ENCODE measurements around the gene RPRD1B.

GRCh38 chr20:38084425-38084951 lies 50.9 kb downstream of the RPRD1B start:
- TF ChIP-seq JUNB (IDR thresholded peaks at IDR 0.05; ENCODE audit: unreplicated experiment) (no peak), CTCF (conservative IDR thresholded peaks at IDR 0.05; ENCODE audit: low read depth in 2 of 2) (no peak), CREB1 (CRISPR knock-in tag; IDR thresholded peaks at IDR 0.05; ENCODE audit: low read depth) (no peak), POLR2AphosphoS5 (IDR thresholded peaks at IDR 0.05; ENCODE audit: low read depth) (no peak), EZH2 (IDR thresholded peaks at IDR 0.05; ENCODE audit: low read depth, unreplicated experiment) (no peak), ZNF331 (CRISPR knock-in tag; IDR thresholded peaks at IDR 0.05; ENCODE audit: low read depth) (no peak), EZH2phosphoT487 (IDR thresholded peaks at IDR 0.05; ENCODE audit: unreplicated experiment) (no peak), STAT1 (IDR thresholded peaks at IDR 0.05; ENCODE audit: unreplicated experiment) (no peak), NANOG (IDR thresholded peaks at IDR 0.05; ENCODE audit: borderline replicate concordance) (no peak)
- TF ChIP-seq, protein P1, sequence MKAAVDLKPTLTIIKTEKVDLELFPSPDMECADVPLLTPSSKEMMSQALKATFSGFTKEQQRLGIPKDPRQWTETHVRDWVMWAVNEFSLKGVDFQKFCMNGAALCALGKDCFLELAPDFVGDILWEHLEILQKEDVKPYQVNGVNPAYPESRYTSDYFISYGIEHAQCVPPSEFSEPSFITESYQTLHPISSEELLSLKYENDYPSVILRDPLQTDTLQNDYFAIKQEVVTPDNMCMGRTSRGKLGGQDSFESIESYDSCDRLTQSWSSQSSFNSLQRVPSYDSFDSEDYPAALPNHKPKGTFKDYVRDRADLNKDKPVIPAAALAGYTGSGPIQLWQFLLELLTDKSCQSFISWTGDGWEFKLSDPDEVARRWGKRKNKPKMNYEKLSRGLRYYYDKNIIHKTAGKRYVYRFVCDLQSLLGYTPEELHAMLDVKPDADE (IDR thresholded peaks at IDR 0.05), result no peak
- TF ChIP-seq, protein P2, sequence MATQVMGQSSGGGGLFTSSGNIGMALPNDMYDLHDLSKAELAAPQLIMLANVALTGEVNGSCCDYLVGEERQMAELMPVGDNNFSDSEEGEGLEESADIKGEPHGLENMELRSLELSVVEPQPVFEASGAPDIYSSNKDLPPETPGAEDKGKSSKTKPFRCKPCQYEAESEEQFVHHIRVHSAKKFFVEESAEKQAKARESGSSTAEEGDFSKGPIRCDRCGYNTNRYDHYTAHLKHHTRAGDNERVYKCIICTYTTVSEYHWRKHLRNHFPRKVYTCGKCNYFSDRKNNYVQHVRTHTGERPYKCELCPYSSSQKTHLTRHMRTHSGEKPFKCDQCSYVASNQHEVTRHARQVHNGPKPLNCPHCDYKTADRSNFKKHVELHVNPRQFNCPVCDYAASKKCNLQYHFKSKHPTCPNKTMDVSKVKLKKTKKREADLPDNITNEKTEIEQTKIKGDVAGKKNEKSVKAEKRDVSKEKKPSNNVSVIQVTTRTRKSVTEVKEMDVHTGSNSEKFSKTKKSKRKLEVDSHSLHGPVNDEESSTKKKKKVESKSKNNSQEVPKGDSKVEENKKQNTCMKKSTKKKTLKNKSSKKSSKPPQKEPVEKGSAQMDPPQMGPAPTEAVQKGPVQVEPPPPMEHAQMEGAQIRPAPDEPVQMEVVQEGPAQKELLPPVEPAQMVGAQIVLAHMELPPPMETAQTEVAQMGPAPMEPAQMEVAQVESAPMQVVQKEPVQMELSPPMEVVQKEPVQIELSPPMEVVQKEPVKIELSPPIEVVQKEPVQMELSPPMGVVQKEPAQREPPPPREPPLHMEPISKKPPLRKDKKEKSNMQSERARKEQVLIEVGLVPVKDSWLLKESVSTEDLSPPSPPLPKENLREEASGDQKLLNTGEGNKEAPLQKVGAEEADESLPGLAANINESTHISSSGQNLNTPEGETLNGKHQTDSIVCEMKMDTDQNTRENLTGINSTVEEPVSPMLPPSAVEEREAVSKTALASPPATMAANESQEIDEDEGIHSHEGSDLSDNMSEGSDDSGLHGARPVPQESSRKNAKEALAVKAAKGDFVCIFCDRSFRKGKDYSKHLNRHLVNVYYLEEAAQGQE (IDR thresholded peaks at IDR 0.05; ENCODE audit: unreplicated experiment), result no peak
